Measurements from ENCODE around the gene RPRD1B. TPM values are rescaled to one million over a fixed set of nuclear protein-coding genes. Genes with fewer than 3 reads are reported as not detected.

RPRD1B gene, protein sequence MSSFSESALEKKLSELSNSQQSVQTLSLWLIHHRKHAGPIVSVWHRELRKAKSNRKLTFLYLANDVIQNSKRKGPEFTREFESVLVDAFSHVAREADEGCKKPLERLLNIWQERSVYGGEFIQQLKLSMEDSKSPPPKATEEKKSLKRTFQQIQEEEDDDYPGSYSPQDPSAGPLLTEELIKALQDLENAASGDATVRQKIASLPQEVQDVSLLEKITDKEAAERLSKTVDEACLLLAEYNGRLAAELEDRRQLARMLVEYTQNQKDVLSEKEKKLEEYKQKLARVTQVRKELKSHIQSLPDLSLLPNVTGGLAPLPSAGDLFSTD
- 30.0 and 36.3 TPM in 2 replicates for total RNA-seq

DNA sequence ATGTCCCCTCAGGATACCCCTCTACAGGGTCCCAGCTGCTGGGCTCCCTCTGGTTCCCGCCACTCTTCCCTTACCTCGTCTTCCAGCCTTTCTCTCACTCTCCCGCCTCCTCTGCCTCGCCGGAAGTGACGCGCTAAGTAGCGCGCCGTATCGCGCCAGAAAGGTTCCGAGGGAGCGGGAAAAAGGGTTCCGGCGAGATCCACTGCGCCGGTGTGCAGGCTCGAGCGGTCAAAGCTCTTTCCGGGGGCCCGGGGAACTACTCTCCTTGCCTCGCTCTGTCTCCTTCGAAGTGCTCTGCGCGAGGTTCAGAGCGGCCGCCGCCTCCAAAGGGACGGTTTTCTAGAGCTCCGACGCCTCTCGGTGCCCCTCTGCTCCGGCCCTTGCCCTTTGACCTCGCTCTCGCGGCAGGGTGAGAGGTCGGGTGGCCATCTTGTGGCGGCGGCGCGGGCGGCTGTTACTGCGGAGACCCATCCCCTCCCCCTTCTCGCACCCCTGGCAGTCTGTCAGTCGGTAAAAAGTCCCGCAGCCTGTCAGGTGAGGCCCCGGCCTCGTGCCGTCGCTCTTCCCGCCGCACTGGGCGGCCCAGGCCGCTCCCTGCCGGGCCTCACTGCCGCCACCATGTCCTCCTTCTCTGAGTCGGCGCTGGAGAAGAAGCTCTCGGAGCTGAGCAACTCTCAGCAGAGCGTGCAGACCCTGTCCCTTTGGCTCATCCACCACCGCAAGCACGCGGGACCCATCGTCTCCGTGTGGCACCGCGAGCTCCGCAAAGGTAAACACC is at the start of gene RPRD1B, which contains the start of gene TTI1:
Gene RPRD1B (plus strand): TSS at position 417 of the 778 bp plus-strand sequence. CDS start 202 bp downstream, at position 619.
Gene TTI1 (minus strand): TSS at position 127 of the 778 bp plus-strand sequence. CDS start 19,640 bp downstream, outside the sequence.
- TF ChIP-seq, protein P1, sequence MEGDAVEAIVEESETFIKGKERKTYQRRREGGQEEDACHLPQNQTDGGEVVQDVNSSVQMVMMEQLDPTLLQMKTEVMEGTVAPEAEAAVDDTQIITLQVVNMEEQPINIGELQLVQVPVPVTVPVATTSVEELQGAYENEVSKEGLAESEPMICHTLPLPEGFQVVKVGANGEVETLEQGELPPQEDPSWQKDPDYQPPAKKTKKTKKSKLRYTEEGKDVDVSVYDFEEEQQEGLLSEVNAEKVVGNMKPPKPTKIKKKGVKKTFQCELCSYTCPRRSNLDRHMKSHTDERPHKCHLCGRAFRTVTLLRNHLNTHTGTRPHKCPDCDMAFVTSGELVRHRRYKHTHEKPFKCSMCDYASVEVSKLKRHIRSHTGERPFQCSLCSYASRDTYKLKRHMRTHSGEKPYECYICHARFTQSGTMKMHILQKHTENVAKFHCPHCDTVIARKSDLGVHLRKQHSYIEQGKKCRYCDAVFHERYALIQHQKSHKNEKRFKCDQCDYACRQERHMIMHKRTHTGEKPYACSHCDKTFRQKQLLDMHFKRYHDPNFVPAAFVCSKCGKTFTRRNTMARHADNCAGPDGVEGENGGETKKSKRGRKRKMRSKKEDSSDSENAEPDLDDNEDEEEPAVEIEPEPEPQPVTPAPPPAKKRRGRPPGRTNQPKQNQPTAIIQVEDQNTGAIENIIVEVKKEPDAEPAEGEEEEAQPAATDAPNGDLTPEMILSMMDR (IDR thresholded peaks at IDR 0.05; ENCODE audit: insufficient read depth, low read depth, low read length) = no peak
- DNase-seq (ENCODE audit: low read depth) = peak; percentile 89

GRCh38 chr20:37984018-37984785 is 49.3 kb upstream of the RPRD1B start:
- DNase-seq (ENCODE audit: low read depth) = no peak
- H3K4me3 ChIP-seq (ENCODE audit: low read depth, low read length) = no peak overlapping the region
- TF ChIP-seq, protein P1 (IDR thresholded peaks at IDR 0.05; ENCODE audit: insufficient read depth, low read depth, low read length) = no peak

More for the DNA sequence above, at the start of gene RPRD1B, which contains the start of gene TTI1:
- peak within 1 kb of the TSS; percentile 88 for H3K4me3 ChIP-seq (ENCODE audit: low read depth, low read length)

DNA sequence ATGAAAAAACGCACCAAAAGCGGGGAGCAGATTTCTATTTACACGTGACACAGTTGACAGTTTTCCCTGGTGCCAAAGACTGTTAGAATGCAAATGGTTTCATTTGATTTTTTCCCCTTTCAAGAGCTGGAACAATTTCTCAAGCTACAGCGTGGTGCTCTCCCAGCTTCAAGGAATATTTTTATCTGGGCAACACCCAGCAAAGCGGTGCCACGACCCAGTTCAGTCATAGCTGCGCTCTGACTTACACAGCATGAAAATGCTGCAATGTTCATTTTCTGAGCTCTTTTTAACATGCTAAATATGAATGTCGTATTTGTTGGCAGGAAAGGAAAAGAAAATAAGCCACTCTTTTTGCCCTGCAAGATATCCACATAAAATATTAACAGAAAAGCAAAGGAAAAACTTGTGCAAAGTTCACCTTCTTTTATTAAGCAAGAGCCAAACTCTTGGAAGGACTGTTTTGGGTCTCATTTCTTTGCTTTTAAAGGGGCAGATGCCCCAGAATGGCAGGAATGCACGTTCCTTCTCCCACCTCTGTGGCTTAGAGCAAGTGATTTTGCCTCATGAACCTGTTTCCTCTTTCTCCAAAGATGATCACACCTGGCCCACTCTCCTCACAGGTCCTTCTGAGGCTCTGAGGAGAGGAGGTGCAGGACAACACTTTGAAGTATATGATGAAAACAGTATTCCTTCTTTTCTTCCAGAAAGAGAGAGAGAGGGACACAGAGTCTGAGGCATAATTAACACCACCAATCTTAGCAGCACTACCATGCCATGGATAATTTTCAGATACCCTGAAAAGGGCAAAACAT is 47.3 kb upstream of the RPRD1B start:
- TF ChIP-seq, protein P1 (IDR thresholded peaks at IDR 0.05; ENCODE audit: insufficient read depth, low read depth, low read length) = no peak

DNA sequence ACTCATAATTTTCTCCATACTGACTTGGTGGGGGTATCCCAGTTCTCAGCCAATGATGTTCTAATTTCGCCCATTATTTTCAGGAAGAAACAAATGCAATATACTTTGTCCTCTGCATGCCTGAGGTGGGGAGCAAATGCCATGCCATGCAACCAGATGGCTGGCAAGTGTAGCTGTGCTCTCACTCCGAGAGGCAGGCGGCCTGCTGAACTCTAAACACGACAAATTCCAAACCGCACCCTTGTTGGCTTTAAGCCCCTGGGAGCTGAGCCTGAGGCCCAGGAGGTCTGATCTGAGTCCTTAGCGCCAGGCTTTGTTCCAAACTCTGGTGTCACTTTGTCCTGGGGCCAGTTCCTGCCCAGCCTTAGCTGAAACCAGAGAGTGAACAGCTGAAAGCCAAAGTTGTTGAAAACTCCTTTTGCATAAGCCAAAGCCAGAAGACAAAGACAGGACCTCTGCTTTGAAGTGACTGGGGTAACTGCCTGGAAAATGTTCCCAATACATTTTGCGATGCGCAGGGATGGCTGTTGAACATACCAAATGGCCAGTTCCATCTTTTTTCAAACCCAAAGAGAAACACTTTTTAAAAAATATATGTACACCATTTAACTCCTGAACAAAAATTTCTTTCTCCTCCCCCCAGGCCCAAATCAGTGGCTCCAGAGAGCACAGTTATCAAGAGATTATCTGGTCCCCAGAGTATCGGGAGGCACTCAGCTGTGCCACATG is 46.5 kb upstream of the RPRD1B start:
- no peak overlapping the region for H3K4me3 ChIP-seq (ENCODE audit: low read depth, low read length)
- TF ChIP-seq, protein P1 (IDR thresholded peaks at IDR 0.05; ENCODE audit: insufficient read depth, low read depth, low read length) = no peak
- peak; percentile 8 for DNase-seq (ENCODE audit: low read depth)

More for the DNA sequence above, 47.3 kb upstream of the RPRD1B start:
- no peak overlapping the region for H3K4me3 ChIP-seq (ENCODE audit: low read depth, low read length)
- DNase-seq (ENCODE audit: low read depth) = no peak

GRCh38 chr20:37987602-37988290 is 45.8 kb upstream of the RPRD1B start:
- no peak overlapping the region for H3K4me3 ChIP-seq (ENCODE audit: low read depth, low read length)
- TF ChIP-seq, protein P1 (IDR thresholded peaks at IDR 0.05; ENCODE audit: insufficient read depth, low read depth, low read length) = no peak
- DNase-seq (ENCODE audit: low read depth) = no peak
